Esophagus muscularis mucosa (tissue), 4 donors: ENCODE results near the gene GLB1L. TPM values are rescaled to one million over a fixed set of nuclear protein-coding genes. Genes with fewer than 3 reads are reported as not detected.
A peak's percentile ranks its signal among the peaks of the same experiment; 100 is the strongest.

Experiments
- DNase-seq: peaks from one replicate; pipeline ENCODE4 v3.0.0-alpha.2; 2017; ENCODE audit errors: extremely low spot score
- H3K27ac ChIP-seq, 4 donors: fragments of 200-600 bp; sonication (generic); replicated peaks in 1 of 4; 1 replicate in 3 of 4; 2 replicates in 1 of 4; pipeline ENCODE4 v1.5.1; 2016 to 2019; ENCODE audit warnings: mild to moderate bottlenecking in 1 of 4
- H3K27me3 ChIP-seq, 4 donors: fragments of 200-600 bp; sonication (generic); one replicate each; pipeline versions ENCODE4 v1.5.1 to v1.6.0; 2016 to 2019
- H3K36me3 ChIP-seq, 4 donors: fragments of 200-600 bp; sonication (generic); one replicate each; pipeline ENCODE4 v1.5.1; 2016 to 2019
- H3K4me1 ChIP-seq, 4 donors: fragments of 200-600 bp; sonication (generic); one replicate each; pipeline ENCODE4 v1.5.1; 2016 to 2019
- H3K4me3 ChIP-seq, 4 donors: fragments of 200-600 bp; sonication (generic); 1 replicate in 2 of 4; 2 replicates in 2 of 4; pipeline ENCODE4 v1.5.1; 2016 to 2019; ENCODE audit warnings: mild to moderate bottlenecking in 4 of 4, moderate library complexity in 1 of 4
- H3K9me3 ChIP-seq, 4 donors: fragments of 200-600 bp; sonication (generic); 1 replicate in 3 of 4; 2 replicates in 1 of 4; pipeline ENCODE4 v1.5.1; 2016 to 2019
- EP300 ChIP-seq: sonication (generic); formaldehyde crosslinking; IDR thresholded peaks from one replicate; pipeline ENCODE4 v1.6.1; 2017; ENCODE audit warnings: antibody characterized with exemption
- POLR2A ChIP-seq: fragments of 450-650 bp; IDR thresholded peaks from one replicate; pipeline ENCODE4 v1.6.1; 2017; ENCODE audit warnings: antibody characterized with exemption, moderate library complexity, mild to moderate bottlenecking, low read depth
- POLR2AphosphoS5 ChIP-seq, 2 donors: sonication (generic); formaldehyde crosslinking; IDR thresholded peaks; one replicate each; pipeline ENCODE4 v1.6.1; 2017; ENCODE audit warnings: antibody characterized with exemption in 2 of 2
- WGBS: methylation state at CpG from one replicate; pipeline ENCODE4 v1.1.5; 2018; 5-methylcytosine and 5-hydroxymethylcytosine counted together
- intact Hi-C: fragments of 100-400 bp; cut with DNase I; formaldehyde crosslinking; loops from one replicate; pipeline ENCODE4 v1.15.1; 2023
- total RNA-seq, 4 donors: library from RNA; depleted of rRNA; stranded (reverse); fragments of >200 nt; gene quantifications; one replicate each; pipeline versions ENCODE4 v1.1.0 to v1.2.1, GENCODE V29; 2016
- TF ChIP-seq, protein P1 (sequence below), 3 experiments: fragments of 200-600 bp in 2 of 3; fragments of 450-650 bp in 1 of 3; sonication (generic) in 2 of 3; IDR thresholded peaks; one replicate each; pipeline ENCODE4 v1.5.1; 2017 to 2019; ENCODE audit warnings: antibody characterized with exemption in 3 of 3, mild to moderate bottlenecking in 2 of 3, moderate library complexity in 1 of 3

Gene GLB1L
- total RNA-seq, 4 donors from 2014 or later, result 3.3 to 6.4 (median 5.6) TPM

DNA sequence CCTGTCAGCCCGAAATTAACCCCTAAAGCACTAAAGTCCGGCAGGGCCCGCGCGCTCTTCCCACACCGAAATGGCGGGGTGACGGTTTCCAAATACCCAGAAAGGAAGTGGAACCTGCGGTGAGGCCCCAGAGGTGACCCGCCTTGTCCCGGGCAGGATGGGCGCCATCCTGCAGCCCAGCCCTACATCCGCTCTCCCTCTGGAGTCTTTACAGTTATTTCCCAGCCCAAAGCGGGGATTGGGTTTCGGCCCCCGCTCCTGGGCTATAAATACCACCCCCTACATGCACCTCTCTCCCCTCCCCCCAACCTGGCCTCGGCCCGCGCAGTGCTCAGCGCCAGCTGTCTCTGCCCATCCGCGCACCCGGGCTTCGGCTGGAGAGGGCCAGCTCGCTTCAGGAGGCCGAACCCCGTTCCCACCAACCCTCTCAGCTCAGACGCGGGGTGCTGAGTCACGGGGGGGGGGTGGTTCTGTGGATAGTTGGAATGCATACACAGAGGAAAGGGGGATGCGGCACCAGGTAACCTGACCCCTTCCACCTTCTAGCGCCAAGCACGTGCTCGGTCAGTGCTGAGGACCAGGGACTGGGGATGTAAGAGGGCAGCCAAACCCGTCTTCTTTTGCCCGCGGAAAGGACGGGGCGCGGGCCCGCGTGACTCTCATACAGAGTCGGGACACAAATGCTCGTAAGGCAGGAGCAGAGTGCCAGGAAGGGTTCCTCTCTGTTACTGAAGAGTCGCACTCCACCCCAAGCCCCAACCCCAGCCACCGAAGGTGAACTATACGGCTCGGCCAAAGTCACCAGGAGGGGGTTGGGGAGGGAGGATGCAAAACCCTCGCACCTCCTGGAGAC is 7.9 kb upstream of the GLB1L start, which contains the start of gene TUBA4B:
Gene TUBA4B (plus strand): TSS at position 344 of the 853 bp plus-strand sequence. CDS start 165 bp downstream, at position 509.
- Histone ChIP-seq H3K27ac (peak within 1 kb of the TSS; percentile 83 to 89 (median 85)), H3K36me3 (peaks cover 7 to 29% (median 24%) of the 10 kb centered on the region in 4 donors), H3K4me1 (peaks cover 44 to 71% (median 64%) of the 10 kb centered on the region in 4 donors), H3K9me3 (no peaks in the 10 kb centered on the region), H3K4me3 (peak within 1 kb of the TSS; percentile 65 to 81 (median 76)), H3K27me3 (peaks cover 0 to 5% (median 0%) of the 10 kb centered on the region in 4 donors)
- TF ChIP-seq POLR2A (peak; percentile 21), EP300 (no peak)
- no peak for DNase-seq
- WGBS, result 4% methylated on average over 39 of the region's 49 CpGs
- intact Hi-C loops, result no loop called here

DNA sequence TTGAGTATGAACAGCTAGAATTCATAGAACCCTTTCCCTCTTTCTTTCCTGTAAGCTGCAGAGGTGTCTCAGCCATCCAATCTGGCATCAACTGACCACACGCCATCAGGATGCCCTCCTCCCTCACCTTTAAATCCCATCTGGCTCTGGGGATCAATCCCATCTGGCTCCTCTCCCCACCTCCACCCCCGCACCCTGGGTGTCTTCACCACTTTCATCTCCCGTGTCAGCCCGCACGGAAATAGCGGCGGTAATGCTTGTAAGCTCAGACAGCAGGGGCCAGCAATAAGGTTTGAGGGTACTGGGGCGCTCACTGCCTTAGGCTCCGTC is 7.3 kb upstream of the GLB1L start:
- H3K27ac ChIP-seq, result peak overlapping the region; percentile 83 to 89 (median 85)
- H3K4me1 ChIP-seq, result peaks cover 45 to 77% (median 67%) of the 10 kb centered on the region in 4 donors
- no peaks in the 10 kb centered on the region for H3K9me3 ChIP-seq
- TF ChIP-seq, protein P1, sequence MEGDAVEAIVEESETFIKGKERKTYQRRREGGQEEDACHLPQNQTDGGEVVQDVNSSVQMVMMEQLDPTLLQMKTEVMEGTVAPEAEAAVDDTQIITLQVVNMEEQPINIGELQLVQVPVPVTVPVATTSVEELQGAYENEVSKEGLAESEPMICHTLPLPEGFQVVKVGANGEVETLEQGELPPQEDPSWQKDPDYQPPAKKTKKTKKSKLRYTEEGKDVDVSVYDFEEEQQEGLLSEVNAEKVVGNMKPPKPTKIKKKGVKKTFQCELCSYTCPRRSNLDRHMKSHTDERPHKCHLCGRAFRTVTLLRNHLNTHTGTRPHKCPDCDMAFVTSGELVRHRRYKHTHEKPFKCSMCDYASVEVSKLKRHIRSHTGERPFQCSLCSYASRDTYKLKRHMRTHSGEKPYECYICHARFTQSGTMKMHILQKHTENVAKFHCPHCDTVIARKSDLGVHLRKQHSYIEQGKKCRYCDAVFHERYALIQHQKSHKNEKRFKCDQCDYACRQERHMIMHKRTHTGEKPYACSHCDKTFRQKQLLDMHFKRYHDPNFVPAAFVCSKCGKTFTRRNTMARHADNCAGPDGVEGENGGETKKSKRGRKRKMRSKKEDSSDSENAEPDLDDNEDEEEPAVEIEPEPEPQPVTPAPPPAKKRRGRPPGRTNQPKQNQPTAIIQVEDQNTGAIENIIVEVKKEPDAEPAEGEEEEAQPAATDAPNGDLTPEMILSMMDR (IDR thresholded peaks at IDR 0.05), result no peak
- no peak for TF ChIP-seq POLR2AphosphoS5 (IDR thresholded peaks at IDR 0.05)
- no peak for TF ChIP-seq EP300
- no peak for TF ChIP-seq POLR2A
- DNase-seq, result no peak
- H3K4me3 ChIP-seq, result peak overlapping the region; percentile 65 to 81 (median 76)
- H3K36me3 ChIP-seq, result peaks cover 7 to 35% (median 30%) of the 10 kb centered on the region in 4 donors
- intact Hi-C loops, result no loop called here
- H3K27me3 ChIP-seq, result no peaks in the 10 kb centered on the region
- 12% methylated on average over 9 of the region's 9 CpGs for WGBS

DNA sequence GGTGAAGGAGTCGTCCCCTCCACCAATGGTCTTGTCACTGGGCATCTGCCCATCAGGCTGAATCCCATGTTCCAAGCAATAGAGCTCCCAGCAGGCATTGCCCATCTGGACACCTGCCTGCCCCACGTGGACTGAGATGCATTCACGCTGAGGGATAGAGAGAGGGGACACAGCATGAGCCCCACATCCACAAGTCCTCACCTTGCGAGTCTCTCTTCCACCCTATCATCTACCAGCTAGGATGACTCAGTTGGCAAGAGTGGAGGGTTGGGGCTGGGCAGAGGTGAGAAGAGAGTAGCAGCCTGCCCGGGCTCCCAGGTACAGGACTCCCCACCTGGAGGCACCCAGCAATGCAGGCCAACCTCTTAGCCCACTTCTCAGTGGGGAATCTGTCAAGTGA is 6.8 kb upstream of the GLB1L start:
- peak overlapping the region; percentile 65 to 81 (median 76) for H3K4me3 ChIP-seq
- DNase-seq, result no peak
- no peaks in the 10 kb centered on the region for H3K9me3 ChIP-seq
- H3K27ac ChIP-seq, result peak overlapping the region; percentile 83 to 89 (median 85)
- H3K4me1 ChIP-seq, result peaks cover 50 to 81% (median 72%) of the 10 kb centered on the region in 4 donors
- no peaks in the 10 kb centered on the region for H3K27me3 ChIP-seq
- intact Hi-C loops, result no loop called here
- peaks cover 7 to 40% (median 34%) of the 10 kb centered on the region in 4 donors for H3K36me3 ChIP-seq
- TF ChIP-seq POLR2A (no peak), POLR2AphosphoS5 (IDR thresholded peaks at IDR 0.05) (no peak), EP300 (no peak)
- TF ChIP-seq, protein P1 (IDR thresholded peaks at IDR 0.05), result no peak
- 67% methylated on average over 4 of the region's 5 CpGs for WGBS

DNA sequence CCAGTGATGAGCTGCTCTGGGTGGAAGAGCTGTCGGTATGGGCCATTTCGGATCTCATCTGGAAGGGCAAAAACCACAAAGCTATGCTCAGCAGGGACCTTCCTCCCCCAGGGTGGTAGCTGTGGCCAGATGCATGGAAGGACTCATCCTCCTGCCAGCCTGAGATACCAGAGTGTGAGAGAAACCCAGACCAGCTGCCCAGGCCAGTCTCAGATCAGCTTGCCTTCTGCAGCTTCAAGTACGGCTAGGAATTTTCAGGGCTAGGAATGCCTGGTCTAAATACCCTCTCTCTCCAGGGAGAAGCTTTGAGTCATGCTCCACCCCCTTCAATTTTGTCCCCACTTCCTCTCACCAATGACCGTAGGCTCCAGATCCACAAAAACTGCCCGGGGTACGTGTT is 6.4 kb upstream of the GLB1L start:
- intact Hi-C loops, result no loop called here
- Histone ChIP-seq H3K9me3 (no peaks in the 10 kb centered on the region), H3K4me1 (peaks cover 54 to 85% (median 76%) of the 10 kb centered on the region in 4 donors), H3K4me3 (peak overlapping the region in 1 of 4 donors; percentile 81), H3K36me3 (peaks cover 7 to 44% (median 34%) of the 10 kb centered on the region in 4 donors), H3K27me3 (no peaks in the 10 kb centered on the region), H3K27ac (peak overlapping the region; percentile 83 to 89 (median 85))
- 82% methylated on average over 5 of the region's 6 CpGs for WGBS
- TF ChIP-seq EP300, result no peak
- DNase-seq, result no peak

DNA sequence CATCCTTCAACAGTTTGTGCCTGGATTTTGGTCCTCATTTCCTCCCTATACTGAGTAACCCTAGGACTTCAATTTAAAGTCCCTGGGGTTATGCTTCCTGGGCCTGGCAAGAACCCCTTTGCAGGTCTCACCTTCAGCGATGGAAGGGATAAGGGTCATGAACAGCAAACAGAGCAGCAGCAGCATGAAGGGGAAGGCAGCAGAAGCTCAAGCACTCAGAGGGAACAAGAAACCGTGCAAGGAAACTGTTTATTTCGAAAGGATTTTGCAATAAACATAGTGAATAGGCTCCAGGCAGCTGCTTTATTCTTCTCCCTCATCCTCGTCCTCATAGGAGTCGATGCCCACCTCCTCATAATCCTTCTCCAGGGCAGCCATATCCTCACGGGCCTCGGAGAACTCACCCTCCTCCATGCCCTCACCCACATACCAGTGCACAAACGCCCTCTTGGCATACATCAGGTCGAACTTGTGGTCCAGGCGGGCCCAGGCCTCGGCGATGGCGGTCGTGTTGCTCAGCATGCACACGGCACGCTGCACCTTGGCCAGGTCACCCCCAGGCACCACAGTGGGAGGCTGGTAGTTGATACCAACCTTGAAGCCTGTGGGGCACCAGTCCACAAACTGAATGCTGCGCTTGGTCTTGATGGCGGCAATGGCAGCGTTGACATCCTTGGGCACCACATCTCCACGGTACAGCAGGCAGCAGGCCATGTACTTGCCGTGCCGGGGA is 5.0 kb upstream of the GLB1L start:
- Histone ChIP-seq H3K4me3 (peak overlapping the region in 1 of 4 donors; percentile 20), H3K36me3 (peaks cover 7 to 45% (median 34%) of the 10 kb centered on the region in 4 donors), H3K27ac (peak overlapping the region; percentile 79 to 88 (median 84)), H3K9me3 (no peaks in the 10 kb centered on the region), H3K27me3 (no peaks in the 10 kb centered on the region), H3K4me1 (peaks cover 62 to 97% (median 87%) of the 10 kb centered on the region in 4 donors)
- TF ChIP-seq EP300 (no peak), POLR2AphosphoS5 (IDR thresholded peaks at IDR 0.05) (no peak), POLR2A (no peak)
- TF ChIP-seq, protein P1 (IDR thresholded peaks at IDR 0.05), result no peak
- intact Hi-C loops, result no loop called here
- 75% methylated on average over 16 of the region's 22 CpGs for WGBS
- DNase-seq, result no peak
